ENCODE data around the gene SASH1.

SASH1 gene

DNA sequence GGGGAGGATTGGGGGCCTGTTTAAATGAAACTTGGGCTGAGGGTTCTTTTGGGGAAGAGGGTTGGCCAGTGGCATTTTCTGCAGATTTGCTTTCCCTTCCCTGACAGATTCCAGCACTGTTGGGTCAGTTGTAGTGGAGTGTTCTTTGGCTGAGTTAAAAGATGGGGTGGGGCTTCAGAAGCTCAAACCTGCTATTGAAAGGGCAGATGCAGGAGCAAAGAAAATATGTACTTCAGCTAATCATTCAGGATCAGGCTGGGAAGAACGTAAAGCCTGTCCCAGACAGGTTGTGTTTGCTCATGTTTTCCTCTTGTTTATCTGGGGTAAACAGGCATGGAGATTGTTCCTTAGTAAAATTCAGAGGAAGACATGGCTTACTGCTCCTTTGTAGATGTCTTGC is 2.5 kb downstream of the SASH1 start:
- Histone ChIP-seq H3K4me3 (ENCODE audit: low read depth, low read length, poor library complexity, severe bottlenecking) (no peak overlapping the region), H3K27ac (ENCODE audit: low read depth, low read length, poor library complexity, severe bottlenecking) (no peak overlapping the region), H3K4me1 (ENCODE audit: insufficient read depth, low read length, severe bottlenecking) (no peaks in the 10 kb centered on the region)

DNA sequence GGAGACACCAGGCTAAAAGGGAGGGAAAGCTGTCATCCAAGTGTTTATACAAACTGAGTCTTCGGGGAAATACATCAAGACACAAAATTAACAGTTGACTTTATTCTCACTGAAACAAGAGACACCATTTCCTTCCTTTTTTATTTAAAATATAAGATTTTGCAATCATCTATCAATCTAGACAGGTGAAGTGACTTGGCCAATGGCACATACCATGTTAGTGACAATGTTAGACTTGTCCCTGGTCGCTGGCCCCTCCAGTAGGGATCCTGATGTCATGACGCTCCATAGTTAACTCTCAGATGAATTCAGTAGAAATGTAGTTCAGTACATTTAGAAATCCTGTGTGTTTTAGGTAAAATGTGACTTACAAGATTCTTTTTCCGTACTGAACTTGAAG is 2.9 kb downstream of the SASH1 start:
- Histone ChIP-seq H3K36me3 (ENCODE audit: insufficient read depth, low read length) (no peaks in the 10 kb centered on the region), H3K79me2 (ENCODE audit: insufficient read depth, low read length) (no peaks in the 10 kb centered on the region), H4K20me1 (ENCODE audit: insufficient read depth, low read length) (no peaks in the 10 kb centered on the region), H3K4me2 (ENCODE audit: low read length) (no peak overlapping the region), H2AFZ (ENCODE audit: low read length) (no peak overlapping the region), H3K9ac (ENCODE audit: low read length) (no peak overlapping the region), H3K9me3 (ENCODE audit: low read length) (no peaks in the 10 kb centered on the region), H3K4me1 (ENCODE audit: insufficient read depth, low read length, severe bottlenecking) (no peaks in the 10 kb centered on the region), H3K4me3 (ENCODE audit: low read depth, low read length, poor library complexity, severe bottlenecking) (no peak overlapping the region), H3K27ac (ENCODE audit: low read depth, low read length, poor library complexity, severe bottlenecking) (no peak overlapping the region), H3K9me2 (ENCODE audit: low read depth, low read length) (no peaks in the 10 kb centered on the region), H3K27me3 (ENCODE audit: insufficient read depth, low read length) (no peaks in the 10 kb centered on the region), H3F3A (ENCODE audit: insufficient read depth, low read length) (no peaks in the 10 kb centered on the region)
- TF ChIP-seq, protein P1, sequence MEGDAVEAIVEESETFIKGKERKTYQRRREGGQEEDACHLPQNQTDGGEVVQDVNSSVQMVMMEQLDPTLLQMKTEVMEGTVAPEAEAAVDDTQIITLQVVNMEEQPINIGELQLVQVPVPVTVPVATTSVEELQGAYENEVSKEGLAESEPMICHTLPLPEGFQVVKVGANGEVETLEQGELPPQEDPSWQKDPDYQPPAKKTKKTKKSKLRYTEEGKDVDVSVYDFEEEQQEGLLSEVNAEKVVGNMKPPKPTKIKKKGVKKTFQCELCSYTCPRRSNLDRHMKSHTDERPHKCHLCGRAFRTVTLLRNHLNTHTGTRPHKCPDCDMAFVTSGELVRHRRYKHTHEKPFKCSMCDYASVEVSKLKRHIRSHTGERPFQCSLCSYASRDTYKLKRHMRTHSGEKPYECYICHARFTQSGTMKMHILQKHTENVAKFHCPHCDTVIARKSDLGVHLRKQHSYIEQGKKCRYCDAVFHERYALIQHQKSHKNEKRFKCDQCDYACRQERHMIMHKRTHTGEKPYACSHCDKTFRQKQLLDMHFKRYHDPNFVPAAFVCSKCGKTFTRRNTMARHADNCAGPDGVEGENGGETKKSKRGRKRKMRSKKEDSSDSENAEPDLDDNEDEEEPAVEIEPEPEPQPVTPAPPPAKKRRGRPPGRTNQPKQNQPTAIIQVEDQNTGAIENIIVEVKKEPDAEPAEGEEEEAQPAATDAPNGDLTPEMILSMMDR (IDR thresholded peaks at IDR 0.05; ENCODE audit: low read length), result no peak
- no peak for TF ChIP-seq EZH2 (IDR thresholded peaks at IDR 0.05; ENCODE audit: borderline replicate concordance, low read length)

More for the DNA sequence above, 2.5 kb downstream of the SASH1 start:
- H2AFZ ChIP-seq (ENCODE audit: low read length), result no peak overlapping the region
- no peaks in the 10 kb centered on the region for H4K20me1 ChIP-seq (ENCODE audit: insufficient read depth, low read length)
- TF ChIP-seq EZH2 (IDR thresholded peaks at IDR 0.05; ENCODE audit: borderline replicate concordance, low read length), result no peak
- TF ChIP-seq, protein P1 (IDR thresholded peaks at IDR 0.05; ENCODE audit: low read length), result no peak
- no peaks in the 10 kb centered on the region for H3K27me3 ChIP-seq (ENCODE audit: insufficient read depth, low read length)
- H3K9me3 ChIP-seq (ENCODE audit: low read length), result no peaks in the 10 kb centered on the region
- no peaks in the 10 kb centered on the region for H3K9me2 ChIP-seq (ENCODE audit: low read depth, low read length)
- H3K4me2 ChIP-seq (ENCODE audit: low read length), result no peak overlapping the region
- H3K36me3 ChIP-seq (ENCODE audit: insufficient read depth, low read length), result no peaks in the 10 kb centered on the region
- no peaks in the 10 kb centered on the region for H3K79me2 ChIP-seq (ENCODE audit: insufficient read depth, low read length)
- no peak overlapping the region for H3K9ac ChIP-seq (ENCODE audit: low read length)
- H3F3A ChIP-seq (ENCODE audit: insufficient read depth, low read length), result no peaks in the 10 kb centered on the region

DNA sequence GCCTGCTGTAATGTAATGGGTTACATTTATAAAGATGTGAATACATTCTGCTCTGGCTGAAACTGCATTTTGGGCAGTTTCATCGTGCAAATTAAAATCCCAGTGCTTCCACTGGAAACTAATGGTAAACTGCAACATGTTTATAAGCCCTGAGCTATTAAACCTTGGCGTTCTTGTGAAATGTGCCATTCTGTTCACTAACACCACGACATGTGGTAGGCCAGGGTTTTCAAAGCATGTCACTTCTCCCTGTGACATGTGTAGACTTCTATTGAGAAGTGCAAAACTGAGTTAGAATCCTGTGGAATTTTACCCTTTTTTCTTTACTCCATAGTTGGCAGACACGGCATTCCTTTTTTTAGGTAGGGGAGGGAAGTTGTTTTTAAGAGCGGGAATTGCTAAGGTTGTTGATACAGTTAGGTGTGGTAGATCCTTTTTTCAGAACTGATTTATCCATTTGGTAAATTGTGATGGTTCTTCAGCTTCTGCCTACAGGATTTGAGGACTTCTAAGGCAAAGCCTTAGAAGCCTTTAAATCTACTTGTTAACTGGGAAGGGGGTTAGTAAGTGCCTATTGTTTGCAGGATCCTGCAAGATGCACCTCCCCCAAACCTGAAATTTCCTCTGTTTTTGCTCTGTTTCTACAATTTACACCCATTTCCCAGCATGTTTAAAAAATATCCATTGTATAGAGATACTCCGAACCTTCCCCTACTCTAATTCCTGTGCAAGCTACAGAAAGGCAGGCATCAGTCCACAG is 4.2 kb downstream of the SASH1 start:
- TF ChIP-seq, protein P1 (IDR thresholded peaks at IDR 0.05; ENCODE audit: low read length), result no peak
- TF ChIP-seq EZH2 (IDR thresholded peaks at IDR 0.05; ENCODE audit: borderline replicate concordance, low read length), result no peak
- Histone ChIP-seq H3K36me3 (ENCODE audit: insufficient read depth, low read length) (no peaks in the 10 kb centered on the region), H3K9ac (ENCODE audit: low read length) (no peak overlapping the region), H3K27me3 (ENCODE audit: insufficient read depth, low read length) (no peaks in the 10 kb centered on the region), H3K27ac (ENCODE audit: low read depth, low read length, poor library complexity, severe bottlenecking) (no peak overlapping the region), H3K4me1 (ENCODE audit: insufficient read depth, low read length, severe bottlenecking) (no peaks in the 10 kb centered on the region), H3F3A (ENCODE audit: insufficient read depth, low read length) (no peaks in the 10 kb centered on the region), H2AFZ (ENCODE audit: low read length) (no peak overlapping the region), H3K9me3 (ENCODE audit: low read length) (no peaks in the 10 kb centered on the region), H4K20me1 (ENCODE audit: insufficient read depth, low read length) (no peaks in the 10 kb centered on the region), H3K9me2 (ENCODE audit: low read depth, low read length) (no peaks in the 10 kb centered on the region), H3K79me2 (ENCODE audit: insufficient read depth, low read length) (no peaks in the 10 kb centered on the region), H3K4me3 (ENCODE audit: low read depth, low read length, poor library complexity, severe bottlenecking) (no peak overlapping the region), H3K4me2 (ENCODE audit: low read length) (no peak overlapping the region)
